ENCODE results near the gene CHRM2. TPM values are rescaled to one million over a fixed set of nuclear protein-coding genes. Genes with fewer than 3 reads are reported as not detected.

CHRM2 gene
- total RNA-seq, 1 experiment from 2014 or later, result not detected

- no peaks in the 10 kb centered on the region for H3K9me3 Mint-ChIP-seq
- H2BK120ac ChIP-seq (ENCODE audit: low read depth, low read length, poor library complexity, severe bottlenecking), result no peak overlapping the region
- H2BK20ac ChIP-seq (ENCODE audit: low read depth, low read length, poor library complexity, severe bottlenecking), result no peak overlapping the region
- DNase-seq, result no peak
- no peaks in the 10 kb centered on the region for H4K20me1 ChIP-seq (ENCODE audit: control insufficient read depth, insufficient read depth, insufficient read length)
- no peak for TF ChIP-seq CTCF (conservative IDR thresholded peaks at IDR 0.05)
- H3K79me1 ChIP-seq (ENCODE audit: insufficient read depth, low read depth, low read length, poor library complexity, severe bottlenecking), result no peaks in the 10 kb centered on the region
- H2AK5ac ChIP-seq (ENCODE audit: insufficient read length, low read length), result no peak overlapping the region
- H3K23ac ChIP-seq (ENCODE audit: insufficient read length, low read depth, low read length), result no peak overlapping the region
- no peak overlapping the region for H3K4me2 ChIP-seq (ENCODE audit: insufficient read depth, insufficient read length, low read length)
- H3K4me3 Mint-ChIP-seq, result no peak overlapping the region
- H3T11ph ChIP-seq (ENCODE audit: low read length), result no peak overlapping the region
- no peak overlapping the region for H3K4ac ChIP-seq (ENCODE audit: low read depth, low read length)
- H3K27me3 ChIP-seq (ENCODE audit: insufficient read depth, low read length), result no peaks in the 10 kb centered on the region
- H3K14ac ChIP-seq (ENCODE audit: insufficient read depth, low read length), result no peak overlapping the region
- no peak overlapping the region for H3K56ac ChIP-seq (ENCODE audit: insufficient read length, low read depth, low read length)
- no peak overlapping the region for H3K18ac ChIP-seq (ENCODE audit: insufficient read length, low read depth, low read length)
- no peak overlapping the region for H4K8ac ChIP-seq (replicated peaks; ENCODE audit: insufficient read length, low read depth, low read length)
- H2BK12ac ChIP-seq (ENCODE audit: insufficient read length, low read depth, low read length), result no peak overlapping the region
- peaks cover 6 to 9% of the 10 kb centered on the region in 2 experiments for H3K4me1 Mint-ChIP-seq
- H3K79me2 ChIP-seq (ENCODE audit: insufficient read depth, low read length), result no peaks in the 10 kb centered on the region
- H3K36me3 Mint-ChIP-seq (ENCODE audit: insufficient read depth in 1 of 3, low read depth in 3 of 3), result no peaks in the 10 kb centered on the region
- H2BK15ac ChIP-seq (ENCODE audit: low read depth, low read length), result no peak overlapping the region
- no peaks in the 10 kb centered on the region for H3K9me3 ChIP-seq (ENCODE audit: control insufficient read depth, low read depth, low read length)
- no peak overlapping the region for H2BK5ac ChIP-seq (ENCODE audit: insufficient read length, low read length)
- no peaks in the 10 kb centered on the region for H3K23me2 ChIP-seq (ENCODE audit: insufficient read length, low read depth, low read length, poor library complexity, severe bottlenecking)
- H4K5ac ChIP-seq (ENCODE audit: insufficient read length, low read depth, low read length), result no peak overlapping the region
- no peaks in the 10 kb centered on the region for H3K27me3 Mint-ChIP-seq (ENCODE audit: low read depth)
- H3K27ac Mint-ChIP-seq, result no peak overlapping the region
- H3K27ac ChIP-seq (ENCODE audit: insufficient read length, low read depth, low read length), result no peak overlapping the region
- H3K9ac ChIP-seq (ENCODE audit: extremely low read depth, insufficient read length, low read length), result no peak overlapping the region
- peaks cover 6% of the 10 kb centered on the region; the same call in 1 of the 2 replicates for H3K4me1 ChIP-seq (ENCODE audit: insufficient read depth, low read length)
- no peak overlapping the region for H2AFZ ChIP-seq (ENCODE audit: low read length)
- H4K91ac ChIP-seq (ENCODE audit: insufficient read length, low read depth, low read length), result no peak overlapping the region
- no CpG with 5 or more reads among the region's 3 CpGs for WGBS (ENCODE audit: extremely low coverage, insufficient read length, low lambda C conversion rate)
Observed at GRCh38 chr7:137005873-137006272, 137.4 kb downstream of the CHRM2 start.
